Kidney (tissue), 14 donors: ENCODE data around the gene PRR29. TPM values are rescaled to one million over a fixed set of nuclear protein-coding genes. Genes with fewer than 3 reads are reported as not detected.

Source experiments
- DNase-seq, 5 donors: peaks; one replicate each; pipeline ENCODE4 v3.0.0-alpha.2; 2013 to 2020
- FAIRE-seq: peaks from 2 replicates; lab custom pipeline; 2012; peaks lifted over from hg19 to GRCh38; lab: Jason Lieb, UNC
- H3K27ac ChIP-seq, 2 donors: one replicate each; pipeline ENCODE4 v1.7.0; 2013; ENCODE audit warnings: low read depth in 2 of 2, low read length in 2 of 2, inconsistent platforms in 1 of 2
- H3K27me3 ChIP-seq: one replicate; pipeline ENCODE4 v1.7.1; 2013; ENCODE audit warnings: low read length, inconsistent platforms; ENCODE audit not compliant: control insufficient read depth, insufficient read depth
- H3K36me3 ChIP-seq, 3 donors: one replicate each; pipeline versions ENCODE4 v1.7.0 to v1.7.1; 2013; ENCODE audit warnings: low read length in 3 of 3, control low read depth in 1 of 3, inconsistent platforms in 1 of 3; ENCODE audit not compliant: insufficient read depth in 3 of 3, control insufficient read depth in 2 of 3
- H3K4me1 ChIP-seq, 3 donors: one replicate each; pipeline versions ENCODE4 v1.7.0 to v1.7.1; 2013; ENCODE audit warnings: low read length in 3 of 3, inconsistent platforms in 1 of 3, low read depth in 1 of 3; ENCODE audit not compliant: control insufficient read depth in 2 of 3, insufficient read depth in 2 of 3
- H3K4me3 ChIP-seq, 3 donors: one replicate each; pipeline versions ENCODE4 v1.7.0 to v1.8.1; 2013; ENCODE audit warnings: low read length in 3 of 3, control low read depth in 1 of 3, inconsistent platforms in 1 of 3
- H3K9ac ChIP-seq, 3 donors: one replicate each; pipeline versions ENCODE4 v1.7.0 to v1.7.1; 2013; ENCODE audit warnings: low read length in 3 of 3, control low read depth in 1 of 3, inconsistent platforms in 1 of 3
- H3K9me3 ChIP-seq, 3 donors: one replicate each; pipeline versions ENCODE4 v1.7.0 to v1.7.1; 2013; ENCODE audit warnings: low read length in 3 of 3, control low read depth in 1 of 3, inconsistent platforms in 1 of 3; ENCODE audit not compliant: control insufficient read depth in 2 of 3, insufficient read depth in 1 of 3
- CTCF ChIP-seq: IDR thresholded peaks from 3 replicates; pipeline ENCODE4 v1.5.1; 2012; ENCODE audit warnings: mild to moderate bottlenecking, moderate library complexity, borderline replicate concordance; ENCODE audit not compliant: insufficient read depth; ENCODE audit errors: extremely low read depth
- intact Hi-C: fragments of 100-400 bp; cut with DNase I; formaldehyde crosslinking; loops from one replicate; pipeline ENCODE4 v1.11.1; 2022
- polyA plus RNA-seq: library from polyadenylated mRNA; stranded (reverse); fragments of 350-450 nt; fragmentation: Illumina TruSeq; extraction: RNeasy Lipid Tissue Mini Kit (QIAGEN cat#74804); gene quantifications from one replicate; pipeline ENCODE4 v1.2.3, GENCODE V29; 2014; ENCODE audit warnings: low read depth, low replicate concordance; ENCODE audit not compliant: insufficient read depth
- total RNA-seq: library from RNA; stranded (reverse); fragmentation: NEBNext Ultra II Directional; extraction: Animal tissue kit (Norgen Biotek cat#: 25700); gene quantifications from one replicate; pipeline ENCODE4 v1.2.1, GENCODE V29; 2021
- donor health status: control.
- donor health status: control.
- donor health status: control.
- donor health status: control.
- donor health status: control.
- donor health status: DM: yes; HTN: yes; CAD: no.
- donor health status: Normal renal cell carcinoma (clear cell type).

PRR29 gene
- total and polyA plus RNA-seq, 2 donors from 2014 or later = 1.2 to 4.4 TPM

GRCh38 chr17:64001091-64001579, 3.0 kb downstream of the PRR29 start:
- intact Hi-C loops = no loop called here
- Histone ChIP-seq H3K36me3 (no peaks in the 10 kb centered on the region), H3K9ac (no peak overlapping the region), H3K4me3 (no peak overlapping the region), H3K27ac (no peak overlapping the region), H3K27me3 (no peaks in the 10 kb centered on the region), H3K4me1 (peaks cover 0 to 10% (median 0%) of the 10 kb centered on the region in 3 donors), H3K9me3 (no peaks in the 10 kb centered on the region)
- TF ChIP-seq CTCF = no peak
- FAIRE-seq (no peak), DNase-seq (peak in 1 of 5 donors; percentile 30)

GRCh38 chr17:64001763-64002529, 3.8 kb downstream of the PRR29 start:
- Histone ChIP-seq H3K9me3 (no peaks in the 10 kb centered on the region), H3K36me3 (no peaks in the 10 kb centered on the region), H3K27me3 (no peaks in the 10 kb centered on the region), H3K27ac (no peak overlapping the region), H3K4me1 (peaks cover 0 to 12% (median 0%) of the 10 kb centered on the region in 3 donors), H3K4me3 (no peak overlapping the region), H3K9ac (no peak overlapping the region)
- DNase-seq (peak in 2 of 5 donors; percentile 32 to 84), FAIRE-seq (no peak)
- TF ChIP-seq CTCF = no peak
- intact Hi-C loops = no loop called here

GRCh38 chr17:64002658-64003525, 4.7 kb downstream of the PRR29 start:
- Histone ChIP-seq H3K27ac (no peak overlapping the region), H3K4me1 (peaks cover 0 to 13% (median 0%) of the 10 kb centered on the region in 3 donors), H3K36me3 (no peaks in the 10 kb centered on the region), H3K27me3 (no peaks in the 10 kb centered on the region), H3K9me3 (no peaks in the 10 kb centered on the region), H3K4me3 (no peak overlapping the region), H3K9ac (no peak overlapping the region)
- FAIRE-seq (no peak), DNase-seq (peak in 1 of 5 donors; percentile 30)
- intact Hi-C loops = no loop called here
- no peak for TF ChIP-seq CTCF
